ENCODE measurements around the gene TAS1R3.
A peak's percentile ranks its signal among the peaks of the same experiment; 100 is the strongest.

Gene TAS1R3

DNA sequence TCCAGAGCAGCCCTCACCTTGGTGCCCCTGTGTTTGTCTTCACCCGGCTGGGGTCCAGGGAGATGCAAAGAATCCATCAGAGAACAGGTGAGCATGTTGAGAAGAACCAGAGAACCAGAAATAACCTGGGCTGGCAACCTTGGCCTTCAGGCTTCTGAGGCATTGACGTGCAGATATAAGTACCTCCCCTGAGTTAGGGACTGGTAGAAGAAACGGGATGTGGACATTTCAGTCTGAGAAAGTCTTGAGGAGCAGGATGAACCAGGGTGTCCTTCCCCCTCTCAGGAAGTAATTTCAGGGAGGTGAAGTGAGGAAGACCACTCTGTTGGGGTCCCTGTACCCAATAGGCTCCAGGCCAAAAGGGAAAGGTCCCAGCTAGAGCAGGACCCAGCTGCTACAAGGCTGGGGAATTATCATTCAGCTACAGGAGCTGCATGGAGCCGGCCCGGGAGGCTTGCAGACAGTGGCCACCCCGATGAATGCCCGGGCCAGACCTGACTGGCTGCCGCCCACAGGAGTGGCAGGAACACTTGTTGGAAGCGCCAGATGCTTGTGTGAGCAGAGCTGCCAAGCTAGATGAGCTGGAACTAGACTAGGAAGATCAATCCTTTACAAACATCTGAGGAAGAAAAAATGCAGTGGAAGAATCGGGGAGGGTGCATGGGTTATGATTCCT, 45.6 kb downstream of the TAS1R3 start:
- DNase-seq, result no peak
- intact Hi-C loops (cut with DNase I), result loop anchor here (10.0 kb wide), 1 partner anchor 252 kb away; no protein-coding TSS in a partner anchor

DNA sequence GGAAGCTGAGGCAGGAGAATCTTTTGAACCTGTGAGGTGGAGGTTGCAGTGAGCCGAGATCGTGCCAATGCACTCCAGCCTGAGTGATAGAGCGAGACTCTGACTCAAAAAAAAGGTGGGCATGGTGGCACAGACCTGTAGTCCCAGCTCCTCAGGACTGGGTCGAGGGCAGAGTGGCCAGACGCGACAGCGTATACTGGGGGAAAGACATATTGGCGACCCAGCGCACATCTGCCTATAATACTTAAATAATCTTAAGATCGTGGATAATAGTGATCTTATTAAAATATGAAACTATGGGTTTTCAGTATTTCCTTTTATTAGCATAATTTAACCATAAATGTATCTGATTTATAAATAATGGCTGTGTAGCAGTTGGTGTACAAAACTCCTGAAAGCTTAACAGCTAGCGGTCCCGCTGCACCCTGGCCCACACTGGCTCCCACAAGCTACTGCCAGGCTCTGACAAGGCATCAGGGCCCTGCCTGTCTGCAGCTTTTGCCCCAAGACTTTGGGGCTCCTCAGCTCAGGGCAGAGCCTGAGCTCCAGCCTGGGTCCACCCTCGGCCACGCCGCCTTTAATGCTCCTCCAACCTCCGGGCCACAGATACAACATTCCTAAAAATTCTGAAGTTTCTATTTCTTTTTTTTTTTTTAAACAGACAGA, 46.6 kb downstream of the TAS1R3 start:
- intact Hi-C loops (cut with DNase I), result loop anchor here (10.0 kb wide), 1 partner anchor 253 kb away; no protein-coding TSS in a partner anchor
- no peak for DNase-seq

DNA sequence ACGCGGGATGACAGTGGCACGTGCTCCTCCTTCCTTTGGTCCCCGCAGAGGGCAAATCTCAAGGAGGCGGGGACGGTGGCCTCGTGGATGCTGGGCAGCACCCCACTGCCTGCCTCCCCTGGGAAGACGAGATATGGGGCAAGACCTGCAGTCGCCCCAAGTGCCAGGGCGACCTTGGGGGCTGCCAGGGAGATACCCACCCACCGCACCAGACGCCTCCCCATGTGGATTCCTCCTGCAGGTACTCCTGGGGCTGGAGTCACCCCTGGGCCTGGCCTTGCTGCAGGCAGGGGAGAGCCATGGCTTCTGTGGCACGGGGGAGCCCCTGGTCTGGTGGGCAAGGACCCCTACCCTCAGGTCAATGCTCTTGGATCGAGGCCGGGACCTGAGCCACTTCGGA, 49.8 kb downstream of the TAS1R3 start:
- intact Hi-C loops (cut with DNase I), result no loop called here
- DNase-seq, result peak in 1 of 10 donors; percentile 57

DNA sequence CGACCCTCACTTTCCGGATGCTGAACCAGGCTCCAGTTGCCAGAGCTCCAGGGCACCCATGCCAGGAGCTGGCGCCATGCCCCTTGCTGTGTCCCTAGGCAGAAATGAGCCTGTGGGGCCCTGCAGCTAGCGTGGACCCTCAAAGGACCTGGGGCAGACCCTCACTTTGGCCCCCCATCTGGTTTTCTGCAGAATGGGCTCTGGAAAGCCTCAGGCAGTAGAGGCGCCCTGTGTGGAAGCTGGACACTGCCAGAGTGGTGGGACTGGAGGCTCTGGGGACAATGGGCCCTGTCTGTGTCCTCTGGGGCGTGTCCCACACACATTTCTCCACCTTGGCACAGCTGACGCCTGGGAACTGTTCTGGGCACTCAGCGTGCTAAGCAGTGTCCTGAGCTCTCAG, 50.2 kb downstream of the TAS1R3 start:
- intact Hi-C loops (cut with DNase I), result no loop called here
- peak in 1 of 10 donors; percentile 46 for DNase-seq

Data from posterior cingulate gyrus (tissue), 11 donors.